ENCODE measurements around the gene CEP250.

CEP250 gene

DNA sequence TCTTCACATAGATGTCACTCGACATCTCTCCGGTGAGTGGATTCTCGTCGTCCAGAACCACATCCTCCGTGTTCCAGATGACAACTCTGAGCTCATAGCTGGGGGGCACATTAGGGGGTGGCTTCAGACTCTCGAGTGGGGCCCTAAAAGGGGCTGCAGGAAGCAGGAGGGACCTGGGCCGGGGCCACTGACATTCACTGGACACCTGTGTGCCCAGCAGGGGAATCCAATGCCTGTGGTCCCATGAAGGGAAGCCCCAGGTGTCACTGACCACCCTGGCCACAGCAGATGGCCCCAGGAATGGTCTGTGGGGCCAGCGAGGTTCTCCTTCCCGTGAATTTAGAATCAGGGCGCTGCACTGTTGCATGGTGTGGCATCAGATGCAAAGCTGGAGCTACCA is 105.1 kb downstream of the CEP250 start:
- Histone ChIP-seq H3K4me3 (ENCODE audit: low read length) (no peak overlapping the region), H3K4me2 (ENCODE audit: low read length) (no peak overlapping the region), H3F3A (ENCODE audit: control insufficient read depth, insufficient read depth) (no peaks in the 10 kb centered on the region), H3K27ac (ENCODE audit: low read depth, low read length) (no peak overlapping the region), H3K36me3 (ENCODE audit: control insufficient read depth, low read length) (peaks cover 12% of the 10 kb centered on the region; the same call in 1 of the 2 replicates), H3K9me3 (ENCODE audit: control insufficient read depth, insufficient read depth, low read length) (no peaks in the 10 kb centered on the region), H4K20me1 (ENCODE audit: control insufficient read depth, insufficient read depth, low read depth, low read length) (no peaks in the 10 kb centered on the region), H3K79me2 (ENCODE audit: control insufficient read depth, low read length) (no peaks in the 10 kb centered on the region), H3K4me1 (ENCODE audit: control insufficient read depth, low read length) (peaks cover 8% of the 10 kb centered on the region; the same call in 1 of the 2 replicates), H3K27me3 (ENCODE audit: control insufficient read depth, low read length) (no peaks in the 10 kb centered on the region), H3K9me2 (replicated peaks; ENCODE audit: control insufficient read depth, low read length) (no peaks in the 10 kb centered on the region)
- TF ChIP-seq EZH2phosphoT487 (IDR thresholded peaks at IDR 0.05; ENCODE audit: borderline replicate concordance, low read length) = no peak

DNA sequence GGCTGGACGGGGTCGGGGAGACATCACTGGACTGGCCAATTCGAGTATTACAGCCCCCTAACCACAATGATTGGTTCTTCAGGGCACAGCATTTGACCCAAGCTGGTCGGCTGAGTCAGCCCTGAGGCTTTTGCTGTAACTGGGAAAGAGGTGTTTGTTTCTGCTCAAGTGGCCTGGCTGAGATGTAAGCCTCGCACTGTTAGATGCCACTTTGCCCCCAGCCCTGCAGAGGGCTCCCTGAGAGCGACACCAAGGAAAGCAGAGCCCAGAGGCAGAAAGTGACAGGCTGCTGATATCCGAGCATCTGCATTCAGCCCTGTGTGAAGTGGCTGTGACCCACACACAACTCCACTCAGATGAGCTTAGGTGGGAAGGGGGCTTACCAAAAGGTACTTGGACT is 105.9 kb downstream of the CEP250 start:
- no peaks in the 10 kb centered on the region for H3K27me3 ChIP-seq (ENCODE audit: control insufficient read depth, low read length)
- H3K9me3 ChIP-seq (ENCODE audit: control insufficient read depth, insufficient read depth, low read length) = no peaks in the 10 kb centered on the region
- H3K27ac ChIP-seq (ENCODE audit: low read depth, low read length) = no peak overlapping the region
- no peaks in the 10 kb centered on the region for H4K20me1 ChIP-seq (ENCODE audit: control insufficient read depth, insufficient read depth, low read depth, low read length)
- no peaks in the 10 kb centered on the region for H3K9me2 ChIP-seq (replicated peaks; ENCODE audit: control insufficient read depth, low read length)
- H3F3A ChIP-seq (ENCODE audit: control insufficient read depth, insufficient read depth) = no peaks in the 10 kb centered on the region
- no peak overlapping the region for H3K4me2 ChIP-seq (ENCODE audit: low read length)
- H3K4me1 ChIP-seq (ENCODE audit: control insufficient read depth, low read length) = peaks cover 8% of the 10 kb centered on the region; the same call in 1 of the 2 replicates
- H3K79me2 ChIP-seq (ENCODE audit: control insufficient read depth, low read length) = no peaks in the 10 kb centered on the region
- peaks cover 7% of the 10 kb centered on the region; the same call in 1 of the 2 replicates for H3K36me3 ChIP-seq (ENCODE audit: control insufficient read depth, low read length)
- no peak for TF ChIP-seq EZH2phosphoT487 (IDR thresholded peaks at IDR 0.05; ENCODE audit: borderline replicate concordance, low read length)
- TF ChIP-seq, protein P1, sequence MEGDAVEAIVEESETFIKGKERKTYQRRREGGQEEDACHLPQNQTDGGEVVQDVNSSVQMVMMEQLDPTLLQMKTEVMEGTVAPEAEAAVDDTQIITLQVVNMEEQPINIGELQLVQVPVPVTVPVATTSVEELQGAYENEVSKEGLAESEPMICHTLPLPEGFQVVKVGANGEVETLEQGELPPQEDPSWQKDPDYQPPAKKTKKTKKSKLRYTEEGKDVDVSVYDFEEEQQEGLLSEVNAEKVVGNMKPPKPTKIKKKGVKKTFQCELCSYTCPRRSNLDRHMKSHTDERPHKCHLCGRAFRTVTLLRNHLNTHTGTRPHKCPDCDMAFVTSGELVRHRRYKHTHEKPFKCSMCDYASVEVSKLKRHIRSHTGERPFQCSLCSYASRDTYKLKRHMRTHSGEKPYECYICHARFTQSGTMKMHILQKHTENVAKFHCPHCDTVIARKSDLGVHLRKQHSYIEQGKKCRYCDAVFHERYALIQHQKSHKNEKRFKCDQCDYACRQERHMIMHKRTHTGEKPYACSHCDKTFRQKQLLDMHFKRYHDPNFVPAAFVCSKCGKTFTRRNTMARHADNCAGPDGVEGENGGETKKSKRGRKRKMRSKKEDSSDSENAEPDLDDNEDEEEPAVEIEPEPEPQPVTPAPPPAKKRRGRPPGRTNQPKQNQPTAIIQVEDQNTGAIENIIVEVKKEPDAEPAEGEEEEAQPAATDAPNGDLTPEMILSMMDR (IDR thresholded peaks at IDR 0.05; ENCODE audit: low read depth, low read length, poor library complexity, severe bottlenecking) = peak; percentile 53
- H3K4me3 ChIP-seq (ENCODE audit: low read length) = no peak overlapping the region

DNA sequence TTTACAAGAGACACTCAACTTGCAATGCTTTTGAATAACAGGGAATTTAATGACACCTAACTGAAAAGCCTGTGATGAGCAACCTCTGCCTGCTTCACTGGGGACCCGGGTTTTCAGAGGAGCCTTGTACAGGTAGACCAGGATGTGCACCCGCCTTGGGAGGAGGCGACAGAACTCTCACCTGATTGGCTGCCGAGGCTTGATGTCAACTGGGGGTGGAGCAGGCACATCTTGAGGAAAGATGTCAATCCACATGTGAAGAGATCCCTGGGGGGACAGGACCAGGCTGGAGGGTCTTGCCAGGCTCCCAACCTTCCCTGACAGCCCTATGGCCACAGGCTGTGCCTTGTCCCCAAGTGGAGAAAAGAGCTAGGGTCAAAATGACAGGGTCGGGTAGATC is 106.3 kb downstream of the CEP250 start:
- Histone ChIP-seq H3K27me3 (ENCODE audit: control insufficient read depth, low read length) (no peaks in the 10 kb centered on the region), H3F3A (ENCODE audit: control insufficient read depth, insufficient read depth) (no peaks in the 10 kb centered on the region), H3K27ac (ENCODE audit: low read depth, low read length) (no peak overlapping the region), H3K79me2 (ENCODE audit: control insufficient read depth, low read length) (no peaks in the 10 kb centered on the region), H3K4me2 (ENCODE audit: low read length) (no peak overlapping the region), H3K9me3 (ENCODE audit: control insufficient read depth, insufficient read depth, low read length) (no peaks in the 10 kb centered on the region), H3K9me2 (replicated peaks; ENCODE audit: control insufficient read depth, low read length) (no peaks in the 10 kb centered on the region), H3K36me3 (ENCODE audit: control insufficient read depth, low read length) (peaks cover 3% of the 10 kb centered on the region; the same call in 1 of the 2 replicates), H4K20me1 (ENCODE audit: control insufficient read depth, insufficient read depth, low read depth, low read length) (no peaks in the 10 kb centered on the region), H3K4me1 (ENCODE audit: control insufficient read depth, low read length) (peaks cover 8% of the 10 kb centered on the region; the same call in 1 of the 2 replicates), H3K4me3 (ENCODE audit: low read length) (no peak overlapping the region)
- TF ChIP-seq, protein P1 (IDR thresholded peaks at IDR 0.05; ENCODE audit: low read depth, low read length, poor library complexity, severe bottlenecking) = peak; percentile 15
- TF ChIP-seq EZH2phosphoT487 (IDR thresholded peaks at IDR 0.05; ENCODE audit: borderline replicate concordance, low read length) = no peak

DNA sequence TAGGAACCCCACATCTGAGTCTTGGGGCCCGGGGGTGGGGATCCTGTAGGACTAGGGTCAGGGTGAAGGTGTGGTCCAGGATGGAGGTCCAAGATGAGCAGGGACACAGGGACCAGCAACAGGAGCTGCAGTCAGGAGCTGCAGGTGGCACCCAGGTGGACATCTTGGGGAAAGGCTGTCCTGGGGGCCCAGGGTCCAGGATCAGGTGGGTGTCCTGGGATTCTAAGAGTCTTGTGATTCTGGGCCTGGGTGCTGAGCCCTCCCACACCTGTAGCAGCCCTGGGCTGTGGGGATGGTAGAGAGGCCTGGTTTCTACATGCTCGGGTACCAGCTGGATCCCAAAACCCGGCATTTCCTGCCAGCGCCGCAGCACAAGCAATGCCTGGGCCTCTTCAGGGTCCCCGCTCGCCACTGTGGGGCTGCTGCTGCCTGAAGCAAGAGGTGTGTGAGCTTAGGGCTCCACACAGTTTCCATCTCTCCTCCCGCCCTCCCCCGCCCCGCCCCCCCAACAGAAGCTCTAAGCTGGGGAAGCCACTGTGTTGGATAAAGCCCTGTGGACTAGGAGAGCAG is 107.2 kb downstream of the CEP250 start:
- no peak overlapping the region for H3K27ac ChIP-seq (ENCODE audit: low read depth, low read length)
- H3K4me3 ChIP-seq (ENCODE audit: low read length) = no peak overlapping the region
- H3K4me2 ChIP-seq (ENCODE audit: low read length) = no peak overlapping the region
- no peaks in the 10 kb centered on the region for H4K20me1 ChIP-seq (ENCODE audit: control insufficient read depth, insufficient read depth, low read depth, low read length)
- peaks cover 2% of the 10 kb centered on the region; the same call in 1 of the 2 replicates for H3K27me3 ChIP-seq (ENCODE audit: control insufficient read depth, low read length)
- no peaks in the 10 kb centered on the region for H3K36me3 ChIP-seq (ENCODE audit: control insufficient read depth, low read length)
- no peak for TF ChIP-seq EZH2phosphoT487 (IDR thresholded peaks at IDR 0.05; ENCODE audit: borderline replicate concordance, low read length)
- TF ChIP-seq, protein P1 (IDR thresholded peaks at IDR 0.05; ENCODE audit: low read depth, low read length, poor library complexity, severe bottlenecking) = no peak
- no peaks in the 10 kb centered on the region for H3K9me2 ChIP-seq (replicated peaks; ENCODE audit: control insufficient read depth, low read length)
- no peaks in the 10 kb centered on the region for H3F3A ChIP-seq (ENCODE audit: control insufficient read depth, insufficient read depth)
- H3K9me3 ChIP-seq (ENCODE audit: control insufficient read depth, insufficient read depth, low read length) = no peaks in the 10 kb centered on the region
- peaks cover 8% of the 10 kb centered on the region; the same call in 1 of the 2 replicates for H3K4me1 ChIP-seq (ENCODE audit: control insufficient read depth, low read length)
- no peaks in the 10 kb centered on the region for H3K79me2 ChIP-seq (ENCODE audit: control insufficient read depth, low read length)

Measured in DOHH2 (cell line).